GM12891 (cell line): ENCODE measurements around the gene TAF11L2.
"Not testable (repeated sequence)": the region's sequence is repeated elsewhere in the genome, so short reads cannot be mapped to it uniquely, and the experiment has no call there.

ENCODE experiments used
- POLR2A ChIP-seq: IDR thresholded peaks from 2 replicates; pipeline ENCODE4 v1.6.1; 2011; ENCODE audit warnings: low read depth, low read length, control low read depth
- POLR2AphosphoS5 ChIP-seq: IDR thresholded peaks from 2 replicates; pipeline ENCODE4 v1.6.1; 2011; ENCODE audit warnings: low read depth, low read length, control low read depth
- POU2F2 ChIP-seq: IDR thresholded peaks from 2 replicates; pipeline ENCODE4 v1.6.1; 2011; ENCODE audit warnings: low read depth, mild to moderate bottlenecking, control low read depth, low read length, moderate library complexity

- TF ChIP-seq POLR2A, POLR2AphosphoS5, POU2F2: not testable (repeated sequence)
Observed at GRCh38 chr5:17475064-17475463, 23.0 kb upstream of the TAF11L2 start.
